ENCODE results near the gene GLT6D1. TPM values are rescaled to one million over a fixed set of nuclear protein-coding genes. Genes with fewer than 3 reads are reported as not detected.

The GLT6D1 gene
- total RNA-seq, 1 donor from 2014 or later = not detected

DNA sequence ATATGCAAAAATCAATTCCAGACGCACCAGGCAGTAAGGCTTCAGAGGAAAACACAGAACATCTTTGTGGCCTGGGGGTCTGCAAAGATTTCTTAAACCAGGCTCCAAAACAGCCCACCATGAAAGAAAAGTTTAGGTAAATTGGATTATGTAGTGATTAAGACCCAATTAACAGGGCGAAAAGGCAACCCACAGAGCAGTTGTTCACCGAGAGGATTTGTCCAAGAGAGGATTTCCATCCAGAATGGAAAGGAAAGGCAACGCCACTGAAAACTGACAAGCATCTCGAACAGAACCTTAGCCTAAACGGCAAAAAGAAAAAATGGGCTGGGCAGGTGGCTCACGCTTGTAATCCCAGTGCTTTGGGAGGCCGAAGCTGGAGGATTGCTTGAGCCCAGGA, 37.4 kb downstream of the GLT6D1 start:
- DNase-seq (ENCODE audit: low read depth) = no peak
- no peak overlapping the region for H3K4me3 ChIP-seq (ENCODE audit: low read depth, low read length)
- TF ChIP-seq, protein P1, sequence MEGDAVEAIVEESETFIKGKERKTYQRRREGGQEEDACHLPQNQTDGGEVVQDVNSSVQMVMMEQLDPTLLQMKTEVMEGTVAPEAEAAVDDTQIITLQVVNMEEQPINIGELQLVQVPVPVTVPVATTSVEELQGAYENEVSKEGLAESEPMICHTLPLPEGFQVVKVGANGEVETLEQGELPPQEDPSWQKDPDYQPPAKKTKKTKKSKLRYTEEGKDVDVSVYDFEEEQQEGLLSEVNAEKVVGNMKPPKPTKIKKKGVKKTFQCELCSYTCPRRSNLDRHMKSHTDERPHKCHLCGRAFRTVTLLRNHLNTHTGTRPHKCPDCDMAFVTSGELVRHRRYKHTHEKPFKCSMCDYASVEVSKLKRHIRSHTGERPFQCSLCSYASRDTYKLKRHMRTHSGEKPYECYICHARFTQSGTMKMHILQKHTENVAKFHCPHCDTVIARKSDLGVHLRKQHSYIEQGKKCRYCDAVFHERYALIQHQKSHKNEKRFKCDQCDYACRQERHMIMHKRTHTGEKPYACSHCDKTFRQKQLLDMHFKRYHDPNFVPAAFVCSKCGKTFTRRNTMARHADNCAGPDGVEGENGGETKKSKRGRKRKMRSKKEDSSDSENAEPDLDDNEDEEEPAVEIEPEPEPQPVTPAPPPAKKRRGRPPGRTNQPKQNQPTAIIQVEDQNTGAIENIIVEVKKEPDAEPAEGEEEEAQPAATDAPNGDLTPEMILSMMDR (conservative IDR thresholded peaks at IDR 0.05; ENCODE audit: low read depth, low read length) = no peak

DNA sequence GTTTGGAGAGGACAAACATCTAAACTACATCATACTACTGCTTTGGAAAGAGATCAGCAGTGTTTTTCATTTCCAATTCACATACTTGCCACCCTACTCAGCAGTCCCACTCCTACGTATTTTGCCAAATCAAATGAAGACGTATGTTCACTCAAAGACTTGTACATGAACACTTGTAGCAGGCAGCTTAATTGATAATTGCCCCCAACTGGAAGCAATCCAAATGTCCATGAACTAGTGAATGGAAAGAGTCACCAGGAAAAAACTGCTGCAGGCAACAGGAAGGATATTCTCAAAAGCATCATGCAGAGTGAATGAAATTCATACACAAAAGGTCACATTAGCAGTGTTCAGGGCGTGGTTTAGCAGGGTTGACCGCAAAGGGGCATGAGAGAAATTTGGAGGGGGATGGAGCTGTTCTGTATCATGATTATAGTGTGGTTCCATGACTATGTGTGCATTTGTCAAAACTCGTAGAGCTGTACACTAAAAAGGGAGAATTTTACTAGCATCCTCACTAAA, 39.0 kb downstream of the GLT6D1 start:
- TF ChIP-seq, protein P1 (conservative IDR thresholded peaks at IDR 0.05; ENCODE audit: low read depth, low read length) = no peak
- H3K4me3 ChIP-seq (ENCODE audit: low read depth, low read length) = no peak overlapping the region

DNA sequence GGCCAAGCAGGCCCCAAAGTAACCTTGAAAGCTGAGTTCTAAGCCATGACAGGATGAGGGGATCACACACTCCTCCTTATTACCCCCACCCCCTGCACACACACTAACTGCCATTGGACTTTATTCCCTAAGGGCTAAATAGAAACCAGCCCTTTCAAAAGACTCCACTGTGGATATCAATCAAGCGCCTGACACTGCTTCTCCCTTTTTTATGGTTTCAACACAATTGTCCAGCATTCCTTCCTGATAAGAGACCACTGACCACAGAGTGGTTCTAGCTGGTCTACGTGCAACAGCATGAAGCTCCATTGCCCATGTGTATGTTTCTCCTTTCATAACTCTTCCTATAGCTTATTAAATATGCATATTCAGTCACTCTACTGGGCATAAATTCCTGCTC, 43.1 kb downstream of the GLT6D1 start:
- TF ChIP-seq, protein P1 (conservative IDR thresholded peaks at IDR 0.05; ENCODE audit: low read depth, low read length) = no peak
- H3K4me3 ChIP-seq (ENCODE audit: low read depth, low read length) = no peak overlapping the region
- DNase-seq (ENCODE audit: low read depth) = no peak

More for the DNA sequence above, 39.0 kb downstream of the GLT6D1 start:
- DNase-seq (ENCODE audit: low read depth) = no peak

DNA sequence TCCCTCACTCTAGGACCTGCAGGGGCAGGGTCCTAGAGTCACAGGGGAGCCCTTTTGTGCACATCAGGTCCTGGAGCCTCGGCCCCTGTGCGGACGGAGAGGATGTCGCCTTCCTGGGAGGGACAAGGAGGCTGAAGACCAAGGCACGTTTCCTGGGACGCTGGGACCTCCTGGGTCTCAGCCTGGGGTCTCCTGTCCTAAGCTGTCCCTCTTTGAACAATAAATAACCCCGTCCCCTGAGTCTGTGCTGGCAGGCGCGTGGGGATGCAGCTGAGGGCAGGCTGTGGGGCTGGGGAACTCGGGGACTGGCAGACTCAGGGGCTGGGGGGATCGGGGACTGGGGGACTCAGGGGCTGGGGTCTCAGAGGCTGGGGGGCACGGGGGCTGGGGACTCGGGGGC, 46.7 kb downstream of the GLT6D1 start:
- TF ChIP-seq, protein P1 (conservative IDR thresholded peaks at IDR 0.05; ENCODE audit: low read depth, low read length) = no peak

DNA sequence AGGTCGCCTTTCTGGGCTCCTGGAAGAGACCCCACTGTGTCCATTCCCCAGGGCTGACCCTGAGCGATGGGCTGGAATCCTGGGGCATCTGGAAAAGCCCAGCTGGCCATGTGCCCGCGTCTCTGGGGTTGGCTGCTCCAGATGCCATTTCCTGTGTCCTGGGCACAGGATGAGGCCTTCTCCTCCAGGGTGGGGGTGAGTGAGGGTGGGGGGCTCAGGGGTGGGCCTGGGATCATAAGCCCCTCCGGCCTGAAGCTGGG, 47.1 kb downstream of the GLT6D1 start:
- no peak for DNase-seq (ENCODE audit: low read depth)
- H3K4me3 ChIP-seq (ENCODE audit: low read depth, low read length) = no peak overlapping the region
- TF ChIP-seq, protein P1 (conservative IDR thresholded peaks at IDR 0.05; ENCODE audit: low read depth, low read length) = no peak

More for the DNA sequence above, 46.7 kb downstream of the GLT6D1 start:
- no peak for DNase-seq (ENCODE audit: low read depth)
- no peak overlapping the region for H3K4me3 ChIP-seq (ENCODE audit: low read depth, low read length)

DNA sequence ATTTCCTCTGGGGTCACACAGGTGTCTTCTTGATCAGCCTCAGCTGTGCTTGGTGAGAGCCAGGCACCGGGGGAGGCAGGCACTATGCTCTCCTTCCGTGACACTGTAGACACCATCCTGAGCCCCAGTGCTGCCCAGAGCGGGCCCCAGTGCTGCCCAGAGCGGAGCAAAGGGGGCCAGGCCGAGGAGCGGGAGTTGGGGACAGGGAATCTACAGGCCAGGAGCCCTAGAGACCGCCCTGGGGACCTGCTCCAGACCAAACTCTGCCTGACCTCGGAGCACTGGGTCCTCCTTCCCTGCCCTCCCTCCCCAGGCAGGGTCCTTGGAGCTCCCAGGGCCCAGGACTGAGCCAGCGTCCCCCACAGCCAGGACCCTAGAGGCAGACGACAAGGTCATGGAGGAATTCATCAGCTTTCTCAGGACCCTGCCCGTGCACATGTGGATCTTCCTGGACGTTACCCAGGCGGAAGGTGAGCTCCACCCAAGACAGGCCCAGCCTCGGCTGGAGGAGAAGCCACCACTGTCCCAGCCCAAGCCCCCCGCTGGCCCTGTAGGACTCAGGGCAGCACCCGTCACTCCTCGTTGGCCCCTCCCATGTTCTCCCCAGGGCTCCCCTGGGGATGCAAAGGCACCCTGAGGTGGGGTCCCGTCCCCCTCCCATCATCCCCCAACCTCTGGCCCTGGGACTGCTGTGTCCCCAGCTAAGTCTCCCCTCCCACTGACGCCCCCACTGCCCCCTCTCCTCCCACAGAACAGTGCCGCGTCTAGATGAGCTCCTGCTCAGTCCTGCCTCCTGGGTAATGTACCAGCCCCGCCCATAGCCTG, 47.6 kb downstream of the GLT6D1 start:
- TF ChIP-seq, protein P1 (conservative IDR thresholded peaks at IDR 0.05; ENCODE audit: low read depth, low read length) = no peak
- H3K4me3 ChIP-seq (ENCODE audit: low read depth, low read length) = no peak overlapping the region
- DNase-seq (ENCODE audit: low read depth) = no peak
